Retina (tissue), 1 donor: ENCODE data around the gene OPCML.

Experiments used
- DNase-seq: peaks from one replicate; pipeline ENCODE4 v3.0.0-alpha.2; 2016

Gene OPCML

GRCh38 chr11:133536198-133536597 is 3.9 kb upstream of the OPCML start:
- DNase-seq, result no peak

- no peak for DNase-seq
These were observed 904 bp upstream of the OPCML start for GRCh38 chr11:133533205-133533604.

- DNase-seq, result no peak
These were observed 843 bp downstream of the OPCML start for GRCh38 chr11:133531458-133531857.

GRCh38 chr11:133530501-133530835 is 1.8 kb downstream of the OPCML start:
- no peak for DNase-seq

- no peak for DNase-seq
These were observed 2.3 kb downstream of the OPCML start for GRCh38 chr11:133529807-133530500.

GRCh38 chr11:133526790-133527189 is 5.5 kb downstream of the OPCML start:
- DNase-seq, result peak; percentile 45

GRCh38 chr11:133525976-133526375 is 6.3 kb downstream of the OPCML start:
- no peak for DNase-seq

GRCh38 chr11:133524488-133524887 is 7.8 kb downstream of the OPCML start:
- no peak for DNase-seq

- DNase-seq, result no peak
These were observed 10.0 kb downstream of the OPCML start for GRCh38 chr11:133522344-133522743.

GRCh38 chr11:133521502-133521901 is 10.8 kb downstream of the OPCML start:
- no peak for DNase-seq

- DNase-seq, result no peak
These were observed 11.6 kb downstream of the OPCML start for GRCh38 chr11:133520707-133521106.

- DNase-seq, result no peak
These were observed 12.7 kb downstream of the OPCML start for GRCh38 chr11:133519560-133519959.

- no peak for DNase-seq
These were observed 13.5 kb downstream of the OPCML start for GRCh38 chr11:133518702-133519264.

- no peak for DNase-seq
These were observed 15.5 kb downstream of the OPCML start for GRCh38 chr11:133516845-133517244.

GRCh38 chr11:133515107-133515506 is 17.2 kb downstream of the OPCML start:
- DNase-seq, result no peak

- peak; percentile 1 for DNase-seq
These were observed 22.2 kb downstream of the OPCML start for GRCh38 chr11:133509924-133510697.

- no peak for DNase-seq
These were observed 23.8 kb downstream of the OPCML start for GRCh38 chr11:133508468-133508867.

GRCh38 chr11:133507185-133507584 is 25.1 kb downstream of the OPCML start:
- no peak for DNase-seq

GRCh38 chr11:133506551-133507094 is 25.7 kb downstream of the OPCML start:
- DNase-seq, result no peak

GRCh38 chr11:133506023-133506422 is 26.3 kb downstream of the OPCML start:
- DNase-seq, result no peak

- no peak for DNase-seq
These were observed 27.4 kb downstream of the OPCML start for GRCh38 chr11:133504906-133505305.

GRCh38 chr11:133503776-133504175 is 28.5 kb downstream of the OPCML start:
- no peak for DNase-seq

GRCh38 chr11:133503236-133503635 is 29.1 kb downstream of the OPCML start:
- DNase-seq, result no peak
